HG02884 (cell line): ENCODE measurements around the gene TNS4.
"Not testable (repeated sequence)": the region's sequence is repeated elsewhere in the genome, so short reads cannot be mapped to it uniquely, and the experiment has no call there.

Experiments
- ATAC-seq: cut with Tn5 transposase; IDR thresholded peaks from one replicate; pipeline ENCODE4 v1.9.1; 2021; ENCODE audit warnings: mild to moderate bottlenecking, moderate library complexity; ENCODE audit not compliant: unreplicated experiment

TNS4 gene

GRCh38 chr17:40501499-40501911 is at the start of gene TNS4:
Gene TNS4 (minus strand): TSS chr17:40501623. CDS start chr17:40496425, 5,198 bp downstream.
- ATAC-seq, result no peak

GRCh38 chr17:40550608-40551007 is 49.2 kb upstream of the TNS4 start:
- ATAC-seq, result no peak

GRCh38 chr17:40548982-40549685 is 47.7 kb upstream of the TNS4 start:
- no peak for ATAC-seq

- ATAC-seq, result no peak
Observed at GRCh38 chr17:40548491-40548981, 47.1 kb upstream of the TNS4 start.

- ATAC-seq, result no peak
Observed at GRCh38 chr17:40547785-40548478, 46.5 kb upstream of the TNS4 start.

- no peak for ATAC-seq
Observed at GRCh38 chr17:40547079-40547784, 45.8 kb upstream of the TNS4 start.

- ATAC-seq, result not testable (repeated sequence)
Observed at GRCh38 chr17:40546497-40546896, 45.1 kb upstream of the TNS4 start.

GRCh38 chr17:40545660-40546059 is 44.2 kb upstream of the TNS4 start:
- ATAC-seq, result no peak

- peak; percentile 46 for ATAC-seq
Observed at GRCh38 chr17:40542558-40543411, 41.4 kb upstream of the TNS4 start.

GRCh38 chr17:40541873-40542557 is 40.6 kb upstream of the TNS4 start:
- no peak for ATAC-seq

GRCh38 chr17:40541060-40541872 is 39.8 kb upstream of the TNS4 start:
- no peak for ATAC-seq

GRCh38 chr17:40540448-40540847 is 39.0 kb upstream of the TNS4 start:
- ATAC-seq, result no peak

GRCh38 chr17:40539711-40540411 is 38.4 kb upstream of the TNS4 start:
- no peak for ATAC-seq

- ATAC-seq, result no peak
Observed at GRCh38 chr17:40538936-40539705, 37.7 kb upstream of the TNS4 start.

GRCh38 chr17:40538019-40538935 is 36.9 kb upstream of the TNS4 start:
- ATAC-seq, result no peak

- no peak for ATAC-seq
Observed at GRCh38 chr17:40536295-40537171, 35.1 kb upstream of the TNS4 start.
